Loucy (cell line): ENCODE results near the gene VSIG8.
"Not testable (repeated sequence)": the region's sequence is repeated elsewhere in the genome, so short reads cannot be mapped to it uniquely, and the experiment has no call there.

ENCODE experiments used
- H2AFZ ChIP-seq: fragments of 200-600 bp; sonication (generic); 2 replicates; pipeline ENCODE4 v1.6.0; 2016; ENCODE audit warnings: antibody characterized with exemption, mild to moderate bottlenecking, low read length, moderate library complexity
- H3F3A ChIP-seq: fragments of 200-600 bp; 2 replicates; pipeline ENCODE4 v1.6.0; 2016; ENCODE audit warnings: antibody characterized with exemption, low read depth, mild to moderate bottlenecking
- H3K27me3 ChIP-seq: fragments of 200-600 bp; sonication (generic); 2 replicates; pipeline ENCODE4 v1.6.1; 2014; ENCODE audit warnings: low read length, mild to moderate bottlenecking; ENCODE audit not compliant: insufficient read depth, poor library complexity, severe bottlenecking
- H3K36me3 ChIP-seq: fragments of 200-600 bp; sonication (generic); 2 replicates; pipeline ENCODE4 v1.6.1; 2016; ENCODE audit warnings: low read length; ENCODE audit not compliant: insufficient read depth
- H3K4me1 ChIP-seq: fragments of 200-600 bp; sonication (generic); 2 replicates; pipeline ENCODE4 v1.5.1; 2014; ENCODE audit warnings: low read length, mild to moderate bottlenecking; ENCODE audit not compliant: insufficient read depth, poor library complexity, severe bottlenecking
- H3K4me2 ChIP-seq: fragments of 200-600 bp; sonication (generic); 2 replicates; pipeline ENCODE4 v1.6.0; 2014; ENCODE audit warnings: antibody characterized with exemption, low read length, low read depth, mild to moderate bottlenecking; ENCODE audit not compliant: poor library complexity, severe bottlenecking
- H3K4me3 ChIP-seq: fragments of 200-600 bp; sonication (generic); 2 replicates; pipeline ENCODE4 v1.5.1; 2014; ENCODE audit warnings: low read length, mild to moderate bottlenecking, mixed read lengths; ENCODE audit not compliant: poor library complexity, severe bottlenecking
- H3K79me2 ChIP-seq: fragments of 200-600 bp; sonication (generic); 2 replicates; pipeline ENCODE4 v1.6.1; 2014; ENCODE audit warnings: low read length; ENCODE audit not compliant: insufficient read depth
- H3K9ac ChIP-seq: fragments of 200-600 bp; sonication (generic); 2 replicates; pipeline ENCODE4 v1.6.0; 2014; ENCODE audit warnings: mild to moderate bottlenecking, low read depth, low read length, moderate library complexity; ENCODE audit not compliant: poor library complexity, severe bottlenecking
- H3K9me2 ChIP-seq: fragments of 200-600 bp; sonication (generic); replicated peaks from 2 replicates; pipeline ENCODE4 v1.6.1; 2016; ENCODE audit warnings: low read depth, low read length, mixed read lengths
- H3K9me3 ChIP-seq: fragments of 200-600 bp; sonication (generic); 2 replicates; pipeline ENCODE4 v1.6.1; 2014; ENCODE audit warnings: mild to moderate bottlenecking, antibody characterized with exemption, low read length, low read depth; ENCODE audit not compliant: insufficient read depth
- H4K20me1 ChIP-seq: fragments of 200-600 bp; sonication (generic); 2 replicates; pipeline ENCODE4 v1.6.0; 2014; ENCODE audit warnings: antibody characterized with exemption, low read length, mild to moderate bottlenecking; ENCODE audit not compliant: insufficient read depth, poor library complexity, severe bottlenecking
- EZH2phosphoT487 ChIP-seq: fragments of 200-600 bp; IDR thresholded peaks from 2 replicates; pipeline ENCODE4 v1.6.1; 2018; ENCODE audit warnings: antibody characterized with exemption, mild to moderate bottlenecking, moderate library complexity, borderline replicate concordance
- TF ChIP-seq, protein P1 (sequence below): fragments of 200-600 bp; sonication (generic); conservative IDR thresholded peaks from 2 replicates; pipeline ENCODE4 v1.5.1; 2014; ENCODE audit warnings: mild to moderate bottlenecking, antibody characterized with exemption, low read length

Gene VSIG8

DNA sequence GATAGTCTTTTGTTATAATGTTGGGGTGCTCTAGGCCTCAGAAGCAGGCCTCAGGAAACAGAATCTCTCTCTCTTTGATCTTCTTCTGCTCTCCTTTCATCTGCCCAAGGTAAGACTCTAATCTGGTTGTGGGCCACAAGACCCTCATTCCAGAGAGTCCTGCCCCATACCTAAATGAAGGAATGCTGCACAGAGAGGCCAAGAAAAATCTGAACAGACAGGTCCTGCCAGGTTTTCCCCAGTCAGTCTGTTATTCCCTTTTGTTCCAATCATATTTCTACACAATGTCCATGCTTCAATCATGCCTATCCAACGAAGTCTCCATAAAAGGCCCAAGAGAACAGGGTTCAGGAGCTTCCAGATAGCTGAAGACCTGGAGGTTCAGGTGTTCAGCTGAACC, 44.5 kb upstream of the VSIG8 start:
- Histone ChIP-seq H3K9me2 (no peaks in the 10 kb centered on the region), H3K4me1 (peaks cover 49% of the 10 kb centered on the region), H3K36me3 (no peaks in the 10 kb centered on the region), H2AFZ (no peak overlapping the region), H4K20me1 (no peaks in the 10 kb centered on the region), H3K9ac (no peak overlapping the region), H3K27me3 (no peaks in the 10 kb centered on the region), H3K4me3 (no peak overlapping the region), H3K4me2 (no peak overlapping the region), H3F3A (peaks cover 9% of the 10 kb centered on the region; the same call in 1 of the 2 replicates), H3K79me2 (peaks cover 5% of the 10 kb centered on the region), H3K9me3 (peaks cover 5% of the 10 kb centered on the region; the same call in 1 of the 2 replicates)
- TF ChIP-seq EZH2phosphoT487, result no peak
- TF ChIP-seq, protein P1, sequence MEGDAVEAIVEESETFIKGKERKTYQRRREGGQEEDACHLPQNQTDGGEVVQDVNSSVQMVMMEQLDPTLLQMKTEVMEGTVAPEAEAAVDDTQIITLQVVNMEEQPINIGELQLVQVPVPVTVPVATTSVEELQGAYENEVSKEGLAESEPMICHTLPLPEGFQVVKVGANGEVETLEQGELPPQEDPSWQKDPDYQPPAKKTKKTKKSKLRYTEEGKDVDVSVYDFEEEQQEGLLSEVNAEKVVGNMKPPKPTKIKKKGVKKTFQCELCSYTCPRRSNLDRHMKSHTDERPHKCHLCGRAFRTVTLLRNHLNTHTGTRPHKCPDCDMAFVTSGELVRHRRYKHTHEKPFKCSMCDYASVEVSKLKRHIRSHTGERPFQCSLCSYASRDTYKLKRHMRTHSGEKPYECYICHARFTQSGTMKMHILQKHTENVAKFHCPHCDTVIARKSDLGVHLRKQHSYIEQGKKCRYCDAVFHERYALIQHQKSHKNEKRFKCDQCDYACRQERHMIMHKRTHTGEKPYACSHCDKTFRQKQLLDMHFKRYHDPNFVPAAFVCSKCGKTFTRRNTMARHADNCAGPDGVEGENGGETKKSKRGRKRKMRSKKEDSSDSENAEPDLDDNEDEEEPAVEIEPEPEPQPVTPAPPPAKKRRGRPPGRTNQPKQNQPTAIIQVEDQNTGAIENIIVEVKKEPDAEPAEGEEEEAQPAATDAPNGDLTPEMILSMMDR, result no peak

DNA sequence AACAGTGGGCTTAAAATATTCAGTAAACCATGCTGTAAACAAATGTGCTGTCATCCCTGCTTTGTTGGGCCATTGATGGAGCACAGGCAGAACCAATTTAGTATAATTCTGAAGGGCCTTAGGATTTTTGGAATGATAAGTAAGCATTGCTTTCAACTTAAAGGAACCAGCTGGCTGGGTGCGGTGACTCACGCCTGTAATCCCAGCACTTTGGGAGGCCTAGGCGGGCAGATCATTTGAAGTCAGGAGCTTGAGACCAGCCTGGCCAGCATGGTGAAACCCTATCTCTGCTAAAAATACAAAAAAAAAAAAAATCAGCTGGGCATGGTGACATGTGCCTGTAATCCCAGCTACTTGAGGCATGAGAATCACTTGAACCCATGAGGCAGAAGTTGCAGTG, 41.6 kb upstream of the VSIG8 start:
- H3K79me2 ChIP-seq, H3K9ac ChIP-seq, H3K27me3 ChIP-seq, H3F3A ChIP-seq, H4K20me1 ChIP-seq, H2AFZ ChIP-seq, H3K9me3 ChIP-seq, H3K36me3 ChIP-seq, H3K9me2 ChIP-seq, H3K4me2 ChIP-seq, H3K4me3 ChIP-seq: not testable (repeated sequence)
- H3K4me1 ChIP-seq, result peaks cover 30% of the 10 kb centered on the region

DNA sequence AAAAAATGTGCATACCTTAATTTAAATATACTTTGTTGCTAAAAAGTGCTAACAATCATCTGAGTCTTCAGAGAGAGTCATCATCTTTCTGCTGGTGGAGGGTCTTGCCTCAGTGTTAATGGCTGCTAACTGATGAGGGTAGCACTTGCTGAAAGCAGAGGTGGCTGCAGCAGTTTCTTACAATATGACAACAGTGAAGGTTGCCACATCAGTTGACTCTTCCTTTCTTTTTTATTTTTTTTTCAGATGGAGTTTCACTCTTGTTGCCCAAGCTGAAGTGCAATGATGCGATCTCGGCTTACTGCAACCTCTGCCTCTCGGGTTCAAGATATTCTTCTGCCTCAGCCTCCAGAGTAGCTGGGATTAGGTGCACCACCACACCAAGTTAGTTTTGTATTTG, 40.1 kb upstream of the VSIG8 start:
- Histone ChIP-seq H3K27me3 (no peaks in the 10 kb centered on the region), H3K79me2 (no peaks in the 10 kb centered on the region), H3F3A (no peaks in the 10 kb centered on the region), H3K9me3 (peaks cover 5% of the 10 kb centered on the region; the same call in 1 of the 2 replicates), H4K20me1 (no peaks in the 10 kb centered on the region), H3K9ac (no peak overlapping the region), H3K4me3 (no peak overlapping the region), H3K9me2 (no peaks in the 10 kb centered on the region), H3K36me3 (no peaks in the 10 kb centered on the region), H3K4me1 (peaks cover 15% of the 10 kb centered on the region), H2AFZ (no peak overlapping the region), H3K4me2 (no peak overlapping the region)
- no peak for TF ChIP-seq EZH2phosphoT487
- TF ChIP-seq, protein P1, result no peak

DNA sequence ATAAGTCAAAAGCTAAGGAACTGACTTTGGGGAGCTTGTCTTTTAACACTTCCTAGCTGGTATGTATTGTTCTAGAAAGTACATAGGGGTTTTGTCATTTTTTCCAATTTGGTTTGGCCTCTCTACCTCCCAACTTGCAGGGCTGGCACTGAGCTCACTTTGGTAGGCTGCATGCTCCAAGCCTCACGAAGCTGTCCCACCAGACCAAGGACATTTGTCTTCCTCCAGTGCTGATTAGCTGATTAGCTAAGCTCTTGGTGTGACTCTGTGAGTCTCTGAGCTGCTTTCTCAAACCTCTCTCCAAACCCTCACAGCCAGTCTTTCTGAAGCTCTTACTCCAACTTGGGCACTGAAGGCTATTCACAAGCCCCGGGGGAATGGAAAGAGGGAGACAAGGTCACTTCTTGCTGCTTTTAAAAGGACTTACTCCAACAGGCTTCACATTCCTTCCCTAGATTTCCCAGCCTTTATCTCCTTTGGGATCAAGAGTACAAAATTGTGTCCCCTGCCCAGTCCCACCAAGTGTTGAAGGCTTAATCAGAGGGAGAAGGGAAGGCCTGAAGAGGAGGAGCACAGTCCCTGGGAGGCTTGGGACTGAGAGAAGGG, 38.4 kb upstream of the VSIG8 start:
- Histone ChIP-seq H3K36me3 (no peaks in the 10 kb centered on the region), H3K4me3 (no peak overlapping the region), H3K79me2 (no peaks in the 10 kb centered on the region), H2AFZ (no peak overlapping the region), H3K4me2 (no peak overlapping the region), H3F3A (no peaks in the 10 kb centered on the region), H3K27me3 (no peaks in the 10 kb centered on the region), H4K20me1 (no peaks in the 10 kb centered on the region), H3K4me1 (peaks cover 13% of the 10 kb centered on the region), H3K9me2 (no peaks in the 10 kb centered on the region), H3K9ac (no peak overlapping the region), H3K9me3 (peaks cover 5% of the 10 kb centered on the region; the same call in 1 of the 2 replicates)
- no peak for TF ChIP-seq EZH2phosphoT487
- TF ChIP-seq, protein P1, result no peak
